ENCODE measurements around the gene VLDLR.

DNA sequence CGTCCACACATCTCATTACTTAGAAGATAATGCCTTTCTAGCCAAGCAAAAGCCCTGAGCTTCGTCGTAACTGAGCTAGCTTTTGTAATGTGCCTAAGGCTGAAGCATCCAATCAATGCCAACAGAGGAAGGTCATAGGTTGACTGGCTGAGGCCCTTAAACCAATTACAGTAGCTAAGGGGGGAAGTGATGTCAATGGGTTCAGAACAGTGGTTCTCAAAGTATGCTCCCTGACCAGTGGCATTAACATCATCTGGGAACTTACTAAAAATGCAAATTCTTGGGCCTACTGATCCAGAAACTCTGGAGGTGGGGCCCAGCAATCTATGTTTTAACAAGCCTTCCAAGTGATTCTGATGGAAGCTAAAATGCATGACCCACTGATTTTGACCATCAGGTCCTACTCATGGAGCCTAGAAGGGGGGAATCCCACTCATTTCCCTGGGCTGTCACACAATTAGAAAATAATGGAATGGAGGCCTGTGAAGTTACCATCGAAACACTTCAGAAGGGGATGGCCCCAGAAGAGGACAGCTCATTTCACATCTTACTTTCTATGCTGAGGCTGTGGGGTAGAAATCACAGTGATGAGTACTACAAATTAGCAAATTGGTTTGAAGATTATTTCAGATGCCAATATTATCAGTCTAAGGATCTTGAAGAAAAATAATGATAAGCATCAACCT, 4.8 kb upstream of the VLDLR start:
- TF ChIP-seq, protein P1, sequence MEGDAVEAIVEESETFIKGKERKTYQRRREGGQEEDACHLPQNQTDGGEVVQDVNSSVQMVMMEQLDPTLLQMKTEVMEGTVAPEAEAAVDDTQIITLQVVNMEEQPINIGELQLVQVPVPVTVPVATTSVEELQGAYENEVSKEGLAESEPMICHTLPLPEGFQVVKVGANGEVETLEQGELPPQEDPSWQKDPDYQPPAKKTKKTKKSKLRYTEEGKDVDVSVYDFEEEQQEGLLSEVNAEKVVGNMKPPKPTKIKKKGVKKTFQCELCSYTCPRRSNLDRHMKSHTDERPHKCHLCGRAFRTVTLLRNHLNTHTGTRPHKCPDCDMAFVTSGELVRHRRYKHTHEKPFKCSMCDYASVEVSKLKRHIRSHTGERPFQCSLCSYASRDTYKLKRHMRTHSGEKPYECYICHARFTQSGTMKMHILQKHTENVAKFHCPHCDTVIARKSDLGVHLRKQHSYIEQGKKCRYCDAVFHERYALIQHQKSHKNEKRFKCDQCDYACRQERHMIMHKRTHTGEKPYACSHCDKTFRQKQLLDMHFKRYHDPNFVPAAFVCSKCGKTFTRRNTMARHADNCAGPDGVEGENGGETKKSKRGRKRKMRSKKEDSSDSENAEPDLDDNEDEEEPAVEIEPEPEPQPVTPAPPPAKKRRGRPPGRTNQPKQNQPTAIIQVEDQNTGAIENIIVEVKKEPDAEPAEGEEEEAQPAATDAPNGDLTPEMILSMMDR (conservative IDR thresholded peaks at IDR 0.05; ENCODE audit: low read depth, low read length): no peak
- TF ChIP-seq EZH2 (IDR thresholded peaks at IDR 0.05; ENCODE audit: borderline replicate concordance, low read depth, low read length, poor library complexity, severe bottlenecking): no peak
